Measurements from ENCODE around the gene PERM1. TPM values are rescaled to one million over a fixed set of nuclear protein-coding genes. Genes with fewer than 3 reads are reported as not detected.
"Not testable (repeated sequence)": the region's sequence is repeated elsewhere in the genome, so short reads cannot be mapped to it uniquely, and the experiment has no call there.

The PERM1 gene
- total RNA-seq: not detected in 2 replicates
- long read RNA-seq: 0 reads

GRCh38 chr1:981955-982558 lies at the start of gene PERM1:
Gene PERM1, minus strand, starts transcription at chr1:982093. Its CDS starts 1,064 bp downstream, at chr1:981029.
- Mint-ChIP-seq H3K27me3 (peaks cover 37% of the 10 kb centered on the region), H3K4me1 (ENCODE audit: low read depth) (no peaks in the 10 kb centered on the region), H3K27ac (peak within 1 kb of the TSS; percentile 33), H3K36me3 (ENCODE audit: insufficient read depth) (peaks cover 2% of the 10 kb centered on the region), H3K4me3 (ENCODE audit: low read depth) (no peak within 1 kb of the TSS), H3K9me3 (ENCODE audit: low read depth) (peaks cover 3% of the 10 kb centered on the region)
- no peak for TF ChIP-seq CTCF (IDR thresholded peaks at IDR 0.05; ENCODE audit: unreplicated experiment)
- DNase-seq (ENCODE audit: low spot score, unreplicated experiment): no peak

- H3K27me3 Mint-ChIP-seq; H3K4me1 Mint-ChIP-seq (ENCODE audit: low read depth); H3K4me3 Mint-ChIP-seq (ENCODE audit: low read depth); DNase-seq (ENCODE audit: low spot score, unreplicated experiment); H3K36me3 Mint-ChIP-seq (ENCODE audit: insufficient read depth); H3K27ac Mint-ChIP-seq; H3K9me3 Mint-ChIP-seq (ENCODE audit: low read depth): not testable (repeated sequence)
Measured at GRCh38 chr1:1030867-1031658, 49.2 kb upstream of the PERM1 start.

GRCh38 chr1:1027791-1028190 lies 45.9 kb upstream of the PERM1 start:
- H3K36me3 Mint-ChIP-seq (ENCODE audit: insufficient read depth): peaks cover 6% of the 10 kb centered on the region
- TF ChIP-seq CTCF (IDR thresholded peaks at IDR 0.05; ENCODE audit: unreplicated experiment): no peak
- no peak overlapping the region for H3K27ac Mint-ChIP-seq
- no peaks in the 10 kb centered on the region for H3K27me3 Mint-ChIP-seq
- H3K4me1 Mint-ChIP-seq (ENCODE audit: low read depth): peaks cover 13% of the 10 kb centered on the region
- H3K9me3 Mint-ChIP-seq (ENCODE audit: low read depth): no peaks in the 10 kb centered on the region
- H3K4me3 Mint-ChIP-seq (ENCODE audit: low read depth): no peak overlapping the region
- DNase-seq (ENCODE audit: low spot score, unreplicated experiment): no peak

GRCh38 chr1:1026599-1027413 lies 44.9 kb upstream of the PERM1 start:
- Mint-ChIP-seq H3K27me3 (no peaks in the 10 kb centered on the region), H3K4me3 (ENCODE audit: low read depth) (no peak overlapping the region), H3K36me3 (ENCODE audit: insufficient read depth) (peaks cover 7% of the 10 kb centered on the region), H3K27ac (no peak overlapping the region), H3K4me1 (ENCODE audit: low read depth) (peaks cover 10% of the 10 kb centered on the region), H3K9me3 (ENCODE audit: low read depth) (no peaks in the 10 kb centered on the region)
- no peak for DNase-seq (ENCODE audit: low spot score, unreplicated experiment)
- TF ChIP-seq CTCF (IDR thresholded peaks at IDR 0.05; ENCODE audit: unreplicated experiment): no peak

GRCh38 chr1:1025730-1026129 lies 43.8 kb upstream of the PERM1 start:
- no peak overlapping the region for H3K4me3 Mint-ChIP-seq (ENCODE audit: low read depth)
- TF ChIP-seq CTCF (IDR thresholded peaks at IDR 0.05; ENCODE audit: unreplicated experiment): no peak

More at GRCh38 chr1:1025730-1026129, 43.8 kb upstream of the PERM1 start:
- DNase-seq (ENCODE audit: low spot score, unreplicated experiment): no peak
- H3K9me3 Mint-ChIP-seq (ENCODE audit: low read depth): no peaks in the 10 kb centered on the region
- H3K4me1 Mint-ChIP-seq (ENCODE audit: low read depth): peaks cover 12% of the 10 kb centered on the region
- H3K27me3 Mint-ChIP-seq: no peaks in the 10 kb centered on the region
- H3K36me3 Mint-ChIP-seq (ENCODE audit: insufficient read depth): peaks cover 7% of the 10 kb centered on the region
- no peak overlapping the region for H3K27ac Mint-ChIP-seq
